Measurements from ENCODE around the gene KCNG1. TPM values are rescaled to one million over a fixed set of nuclear protein-coding genes. Genes with fewer than 3 reads are reported as not detected.

KCNG1 gene
- total and polyA plus RNA-seq, 2 of the 4 experiments (the other 2 are of a cell fraction), result 23.7 to 51.4 TPM

GRCh38 chr20:51060301-51060700, 37.4 kb upstream of the KCNG1 start:
- WGBS, 2 experiments (ENCODE audit: extremely low coverage in 2 of 2, insufficient read length in 1 of 2), result 88% methylated on average over 4 of the region's 5 CpGs; no CpG with 5 or more reads in 1 of the 2 experiments
- Histone ChIP-seq H3K56ac (ENCODE audit: extremely low read depth, insufficient read depth, low read length) (no peak overlapping the region), H3K9ac (ENCODE audit: low read depth, low read length) (no peak overlapping the region), H2AK5ac (ENCODE audit: low read depth, low read length) (no peak overlapping the region), H3K9me3 (ENCODE audit: control insufficient read depth, insufficient read depth, low read length) (peaks cover 10% of the 10 kb centered on the region), H2AK9ac (replicated peaks; ENCODE audit: low read depth, low read length, poor library complexity) (no peak overlapping the region), H3K9me1 (ENCODE audit: insufficient read depth, low read length) (no peaks in the 10 kb centered on the region), H4K5ac (ENCODE audit: low read depth, low read length) (no peak overlapping the region), H2BK15ac (ENCODE audit: low read depth, low read length) (no peak overlapping the region), H2BK20ac (ENCODE audit: low read depth, low read length) (no peak overlapping the region), H3K4ac (ENCODE audit: low read depth, low read length) (no peak overlapping the region), H3K4me2 (ENCODE audit: low read depth, low read length) (no peak overlapping the region), H3K18ac (ENCODE audit: low read depth, low read length) (no peak overlapping the region), H3K27ac (ENCODE audit: insufficient read depth, low read length) (no peak overlapping the region), H3K14ac (replicated peaks; ENCODE audit: low read depth, low read length) (no peak overlapping the region), H4K20me1 (ENCODE audit: insufficient read depth, low read length) (no peaks in the 10 kb centered on the region), H2BK120ac (ENCODE audit: low read depth, low read length) (no peak overlapping the region), H3K4me3 (ENCODE audit: insufficient read depth, low read depth, low read length) (no peak overlapping the region), H4K91ac (ENCODE audit: insufficient read depth, low read depth, low read length) (no peak overlapping the region), H4K8ac (ENCODE audit: low read depth in 2 of 2, low read length in 2 of 2) (no peak overlapping the region), H3K36me3 (ENCODE audit: control insufficient read depth, insufficient read depth, low read length) (no peaks in the 10 kb centered on the region), H3K23ac (ENCODE audit: low read depth, low read length) (no peak overlapping the region), H3K27me3 (ENCODE audit: control insufficient read depth, insufficient read depth, low read length) (peaks cover 38% of the 10 kb centered on the region), H2BK5ac (ENCODE audit: low read depth, low read length, poor library complexity, severe bottlenecking) (no peak overlapping the region), H3K79me1 (ENCODE audit: low read depth in 1 of 2, low read length in 2 of 2) (no peaks in the 10 kb centered on the region), H3K4me1 (ENCODE audit: control insufficient read depth, insufficient read depth, low read length) (no peaks in the 10 kb centered on the region), H2AFZ (replicated peaks; ENCODE audit: low read length, poor library complexity) (no peak overlapping the region)
- TF ChIP-seq POLR2A (IDR thresholded peaks at IDR 0.05; ENCODE audit: low read depth, low read length) (no peak), BHLHE40 (IDR thresholded peaks at IDR 0.05; ENCODE audit: low read depth, low read length) (no peak), RCOR1 (IDR thresholded peaks at IDR 0.05; ENCODE audit: insufficient replicate concordance, low read length) (no peak), MXI1 (IDR thresholded peaks at IDR 0.05; ENCODE audit: borderline replicate concordance, low read depth, low read length) (no peak), CEBPB (IDR thresholded peaks at IDR 0.05; ENCODE audit: low read depth, low read length) (no peak), MAZ (IDR thresholded peaks at IDR 0.05; ENCODE audit: borderline replicate concordance, low read depth, low read length) (no peak), CTCF (conservative IDR thresholded peaks at IDR 0.05; ENCODE audit: low read depth, low read length) (no peak), NFE2L2 (IDR thresholded peaks at IDR 0.05; ENCODE audit: low read depth, low read length) (no peak), RAD21 (IDR thresholded peaks at IDR 0.05; ENCODE audit: low read length) (no peak), MAFK (IDR thresholded peaks at IDR 0.05; ENCODE audit: low read depth, low read length) (no peak), USF2 (IDR thresholded peaks at IDR 0.05; ENCODE audit: low read depth, low read length) (no peak), FOS (IDR thresholded peaks at IDR 0.05; ENCODE audit: low read depth, low read length) (no peak), RFX5 (IDR thresholded peaks at IDR 0.05; ENCODE audit: low read depth, low read length) (no peak)
- intact Hi-C loops (cut with micrococcal nuclease), result no loop called here
- in situ Hi-C loops (cut with MboI; ENCODE audit: low sequenced_read_pairs), result no loop called here
- POLR2A ChIA-PET (ENCODE audit: unreplicated experiment), result no interaction called here
- CTCF ChIA-PET, result no interaction called here
- no TSS peak for BruUV-seq (replicated peaks)
- no peak for ATAC-seq (ENCODE audit: low read depth)
- DNase-seq, result no peak
- dilution Hi-C loops (cut with HindIII; ENCODE audit: low sequenced_read_pairs, unreplicated experiment), result no loop called here

All from IMR-90 (cell line).